ENCODE data around the gene TIMM10B.
"Not testable (repeated sequence)": the region's sequence is repeated elsewhere in the genome, so short reads cannot be mapped to it uniquely, and the experiment has no call there.

Gene TIMM10B

GRCh38 chr11:6504166-6504565 lies 22.9 kb downstream of the TIMM10B start:
- Histone ChIP-seq H3K9me3 (ENCODE audit: control insufficient read depth, insufficient read depth, low read length) (no peaks in the 10 kb centered on the region), H3K4me1 (ENCODE audit: insufficient read depth, low read length) (0 out of 2 replicates have a peak, but pooled peaks cover 4% of the 10 kb centered on the region), H3K36me3 (ENCODE audit: insufficient read depth, low read length) (0 out of 2 replicates have a peak, but pooled peaks cover 9% of the 10 kb centered on the region), H3K9ac (ENCODE audit: low read depth, low read length) (no peak overlapping the region)

DNA sequence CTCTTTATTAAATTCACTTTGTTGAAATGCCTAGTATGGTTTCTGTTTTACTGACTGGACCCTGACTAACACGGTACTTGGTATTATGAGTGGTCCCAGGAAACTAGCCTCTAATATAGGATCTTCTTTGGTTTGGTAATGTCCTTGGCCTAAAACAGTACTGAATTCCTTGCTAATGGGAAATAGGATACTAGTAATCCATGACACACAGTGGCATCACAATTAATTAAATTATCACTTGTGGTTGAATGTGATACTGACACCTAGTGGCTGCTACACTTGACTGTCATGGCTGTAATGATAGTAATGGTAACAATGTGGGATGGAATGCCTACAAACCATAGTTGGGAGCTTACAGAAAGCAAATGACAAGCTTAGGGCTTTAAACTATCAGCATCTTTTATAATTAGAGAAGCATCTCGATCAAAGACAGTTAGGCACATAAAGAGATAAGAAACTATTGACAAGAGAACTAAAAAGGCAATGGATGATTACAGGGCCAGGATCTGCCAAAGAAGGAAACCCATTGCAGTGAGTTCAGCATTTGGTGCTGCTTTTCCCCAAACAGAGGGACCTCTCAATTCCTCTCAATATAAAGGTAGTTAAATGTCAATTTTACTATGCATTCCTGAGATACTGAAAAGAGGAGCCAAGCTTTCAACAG lies 24.4 kb downstream of the TIMM10B start:
- no peaks in the 10 kb centered on the region for H3K4me1 ChIP-seq (ENCODE audit: insufficient read depth, low read length)

DNA sequence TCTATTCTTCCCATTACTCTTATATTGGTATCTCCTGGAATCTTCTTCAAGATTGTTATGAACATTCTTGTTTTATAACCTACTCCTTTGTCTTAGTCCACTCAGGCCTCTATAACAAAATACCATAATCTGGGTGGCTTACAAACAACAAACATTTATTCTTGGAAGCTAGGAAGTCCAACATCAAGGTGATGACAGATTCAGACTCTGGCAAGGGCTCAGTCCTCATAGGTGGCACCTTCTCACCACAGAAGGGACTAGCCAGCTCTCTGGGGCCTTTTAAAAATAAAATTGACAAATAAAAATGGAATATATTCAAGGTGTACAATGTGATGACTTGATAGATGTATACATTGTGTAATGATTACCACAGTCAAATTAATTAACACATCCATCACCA lies 35.6 kb downstream of the TIMM10B start:
- Histone ChIP-seq H3K9ac (ENCODE audit: low read depth, low read length) (no peak overlapping the region), H3K9me3 (ENCODE audit: control insufficient read depth, insufficient read depth, low read length) (no peaks in the 10 kb centered on the region), H3K4me1 (ENCODE audit: insufficient read depth, low read length) (no peaks in the 10 kb centered on the region), H3K36me3 (ENCODE audit: insufficient read depth, low read length) (peaks cover 5% of the 10 kb centered on the region)

More for the DNA sequence above, 24.4 kb downstream of the TIMM10B start:
- Histone ChIP-seq H3K9ac (ENCODE audit: low read depth, low read length) (no peak overlapping the region), H3K9me3 (ENCODE audit: control insufficient read depth, insufficient read depth, low read length) (no peaks in the 10 kb centered on the region), H3K36me3 (ENCODE audit: insufficient read depth, low read length) (0 out of 2 replicates have a peak, but pooled peaks cover 9% of the 10 kb centered on the region)

GRCh38 chr11:6520265-6520664 lies 39.0 kb downstream of the TIMM10B start:
- no peak overlapping the region for H3K9ac ChIP-seq (ENCODE audit: low read depth, low read length)
- no peaks in the 10 kb centered on the region for H3K9me3 ChIP-seq (ENCODE audit: control insufficient read depth, insufficient read depth, low read length)
- H3K4me1 ChIP-seq (ENCODE audit: insufficient read depth, low read length): no peaks in the 10 kb centered on the region
- H3K36me3 ChIP-seq (ENCODE audit: insufficient read depth, low read length): peaks cover 5% of the 10 kb centered on the region; the same call in 1 of the 2 replicates

- not testable (repeated sequence) for H3K36me3 ChIP-seq (ENCODE audit: insufficient read depth, low read length); H3K4me1 ChIP-seq (ENCODE audit: insufficient read depth, low read length); H3K9me3 ChIP-seq (ENCODE audit: control insufficient read depth, insufficient read depth, low read length); H3K9ac ChIP-seq (ENCODE audit: low read depth, low read length)
Measured at GRCh38 chr11:6521946-6522345, 40.6 kb downstream of the TIMM10B start.

DNA sequence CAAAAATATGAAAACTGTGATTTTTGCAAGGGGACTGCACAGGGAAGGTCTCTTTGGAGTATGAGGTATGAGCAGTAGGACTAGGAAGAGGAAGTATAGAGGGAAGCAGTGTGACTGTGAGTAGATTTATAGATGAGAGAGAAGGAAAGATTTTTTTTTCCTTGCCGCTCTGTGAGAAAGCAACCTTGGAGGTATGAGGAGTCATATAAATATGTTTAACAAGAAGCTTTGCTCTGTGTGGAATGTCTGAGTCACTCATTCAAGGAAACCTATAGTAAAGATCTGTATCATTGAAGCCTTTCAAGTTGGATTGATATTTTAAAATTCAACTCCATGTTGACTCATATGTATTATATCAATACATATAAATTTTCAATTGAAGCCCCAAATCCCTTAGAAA lies 42.0 kb downstream of the TIMM10B start:
- Histone ChIP-seq H3K36me3 (ENCODE audit: insufficient read depth, low read length) (peaks cover 5% of the 10 kb centered on the region), H3K9ac (ENCODE audit: low read depth, low read length) (no peak overlapping the region), H3K4me1 (ENCODE audit: insufficient read depth, low read length) (no peaks in the 10 kb centered on the region), H3K9me3 (ENCODE audit: control insufficient read depth, insufficient read depth, low read length) (no peaks in the 10 kb centered on the region)

DNA sequence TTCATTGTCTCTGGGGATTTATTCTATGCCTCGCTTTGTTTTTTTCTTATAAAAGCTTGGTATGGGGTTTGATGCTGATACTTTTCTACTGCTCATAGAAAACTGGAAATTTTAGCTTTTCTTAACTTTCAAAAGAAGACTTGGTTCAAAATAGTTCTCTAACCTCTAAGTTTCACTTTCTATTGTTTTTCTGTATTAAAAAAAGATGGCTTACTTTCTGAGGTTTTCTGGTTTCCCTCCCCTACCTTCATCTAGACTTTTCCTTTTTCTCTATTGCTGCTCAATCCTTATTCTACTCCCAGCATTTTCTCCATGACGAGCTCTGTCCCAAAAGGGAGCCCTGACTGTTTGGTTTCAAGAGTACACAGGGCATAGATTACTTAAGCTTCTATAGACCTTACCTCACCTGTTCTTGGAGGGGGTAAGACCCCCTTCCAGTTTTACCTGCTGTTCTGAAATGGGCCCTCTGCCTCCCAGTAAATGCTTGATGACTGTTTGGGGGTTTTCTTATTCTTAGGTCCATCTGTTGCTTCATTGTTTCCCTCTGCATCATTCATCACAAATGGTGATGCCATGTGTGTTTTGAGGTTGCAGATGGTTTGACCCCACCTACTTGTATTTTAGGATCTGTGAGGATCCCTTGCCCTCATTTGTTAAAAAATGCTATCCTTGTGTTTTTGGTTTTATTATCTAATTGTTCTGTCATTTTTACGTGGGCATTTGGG lies 45.3 kb downstream of the TIMM10B start:
- Histone ChIP-seq H3K4me1 (ENCODE audit: insufficient read depth, low read length) (no peaks in the 10 kb centered on the region), H3K9ac (ENCODE audit: low read depth, low read length) (no peak overlapping the region), H3K9me3 (ENCODE audit: control insufficient read depth, insufficient read depth, low read length) (no peaks in the 10 kb centered on the region), H3K36me3 (ENCODE audit: insufficient read depth, low read length) (no peaks in the 10 kb centered on the region; the same call in none of the 2 replicates)

- no peaks in the 10 kb centered on the region for H3K4me1 ChIP-seq (ENCODE audit: insufficient read depth, low read length)
Measured at GRCh38 chr11:6529266-6529665, 48.0 kb downstream of the TIMM10B start.

DNA sequence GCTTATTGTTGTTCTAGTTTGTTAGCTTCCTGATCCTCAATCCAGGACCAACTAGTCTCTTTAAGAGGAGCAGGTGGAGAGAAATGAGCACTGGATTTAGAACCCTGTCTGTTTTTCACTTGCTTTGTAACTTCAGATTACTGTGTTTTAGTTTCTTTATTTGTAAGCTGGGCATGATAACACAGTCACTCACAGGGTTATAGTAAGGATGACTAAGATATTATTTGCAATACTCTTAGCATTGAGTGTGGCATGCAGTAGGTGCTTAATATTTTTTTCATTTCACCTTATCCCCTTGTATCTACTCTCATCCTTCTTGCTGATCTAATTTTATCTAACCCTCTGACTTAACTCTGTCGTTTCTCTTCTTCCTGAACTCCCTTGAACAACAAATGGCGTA lies 49.5 kb downstream of the TIMM10B start:
- Histone ChIP-seq H3K9me3 (ENCODE audit: control insufficient read depth, insufficient read depth, low read length) (no peaks in the 10 kb centered on the region), H3K9ac (ENCODE audit: low read depth, low read length) (no peak overlapping the region), H3K36me3 (ENCODE audit: insufficient read depth, low read length) (no peaks in the 10 kb centered on the region; the same call in none of the 2 replicates), H3K4me1 (ENCODE audit: insufficient read depth, low read length) (no peaks in the 10 kb centered on the region)

More at GRCh38 chr11:6529266-6529665, 48.0 kb downstream of the TIMM10B start:
- Histone ChIP-seq H3K9me3 (ENCODE audit: control insufficient read depth, insufficient read depth, low read length) (no peaks in the 10 kb centered on the region), H3K36me3 (ENCODE audit: insufficient read depth, low read length) (no peaks in the 10 kb centered on the region; the same call in none of the 2 replicates), H3K9ac (ENCODE audit: low read depth, low read length) (no peak overlapping the region)

GRCh38 chr11:6531267-6531752 lies 50.0 kb downstream of the TIMM10B start:
- Histone ChIP-seq H3K36me3 (ENCODE audit: insufficient read depth, low read length) (no peaks in the 10 kb centered on the region; the same call in none of the 2 replicates), H3K9me3 (ENCODE audit: control insufficient read depth, insufficient read depth, low read length) (no peaks in the 10 kb centered on the region), H3K4me1 (ENCODE audit: insufficient read depth, low read length) (no peaks in the 10 kb centered on the region), H3K9ac (ENCODE audit: low read depth, low read length) (no peak overlapping the region)
